Activated T-cell treated with anti-CD3 and anti-CD28 coated beads, Interleukin-2, amount 50 U/mL, for 48 hours (primary cell): ENCODE data around the gene MPC1.
"Not testable (repeated sequence)": the region's sequence is repeated elsewhere in the genome, so short reads cannot be mapped to it uniquely, and the experiment has no call there.

ENCODE experiments used
- DNase-seq, 2 experiments: peaks; one replicate each; pipeline ENCODE4 v3.0.0-alpha.2; 2020

MPC1 gene

GRCh38 chr6:166405386-166405785 lies 22.6 kb upstream of the MPC1 start:
- DNase-seq = peak in 1 of 2 experiments; percentile 6

- no peak for DNase-seq
Observed at GRCh38 chr6:166402582-166403277, 20.0 kb upstream of the MPC1 start.

- DNase-seq = peak; percentile 49 to 59
Observed at GRCh38 chr6:166400649-166401250, 18.0 kb upstream of the MPC1 start.

- no peak for DNase-seq
Observed at GRCh38 chr6:166400181-166400580, 17.4 kb upstream of the MPC1 start.

- no peak for DNase-seq
Observed at GRCh38 chr6:166398348-166398747, 15.6 kb upstream of the MPC1 start.

GRCh38 chr6:166397849-166398248 lies 15.1 kb upstream of the MPC1 start:
- no peak for DNase-seq

- no peak for DNase-seq
Observed at GRCh38 chr6:166395778-166396177, 13.0 kb upstream of the MPC1 start.

- DNase-seq = no peak
Observed at GRCh38 chr6:166395351-166395750, 12.6 kb upstream of the MPC1 start.

GRCh38 chr6:166394036-166394892 lies 11.5 kb upstream of the MPC1 start:
- no peak for DNase-seq

GRCh38 chr6:166393535-166393823 lies 10.7 kb upstream of the MPC1 start:
- DNase-seq = no peak

GRCh38 chr6:166392755-166393534 lies 10.2 kb upstream of the MPC1 start:
- DNase-seq = not testable (repeated sequence)

- no peak for DNase-seq
Observed at GRCh38 chr6:166389119-166389518, 6.4 kb upstream of the MPC1 start.

GRCh38 chr6:166388290-166389004 lies 5.7 kb upstream of the MPC1 start:
- DNase-seq = no peak

- no peak for DNase-seq
Observed at GRCh38 chr6:166387642-166388289, 5.0 kb upstream of the MPC1 start.

- DNase-seq = not testable (repeated sequence)
Observed at GRCh38 chr6:166387098-166387497, 4.4 kb upstream of the MPC1 start.

GRCh38 chr6:166386111-166386510 lies 3.4 kb upstream of the MPC1 start:
- DNase-seq = no peak

GRCh38 chr6:166383802-166384363 lies 1.1 kb upstream of the MPC1 start:
- DNase-seq = peak; percentile 55 to 56

- DNase-seq = no peak
Observed at GRCh38 chr6:166382500-166382932, 224 bp downstream of the MPC1 start.

- peak; percentile 84 to 88 for DNase-seq
Observed at GRCh38 chr6:166381733-166382499, 824 bp downstream of the MPC1 start.

GRCh38 chr6:166381381-166381732 lies 1.4 kb downstream of the MPC1 start:
- DNase-seq = no peak

GRCh38 chr6:166379800-166380199 lies 2.9 kb downstream of the MPC1 start:
- DNase-seq = no peak
